Coronary artery (tissue), 2 donors: ENCODE data around the gene PDE2A.

ENCODE experiments used
- DNase-seq: peaks from one replicate; pipeline ENCODE4 v3.0.0-alpha.2; 2017; ENCODE audit warnings: low spot score
- H3K27ac ChIP-seq, 2 donors: fragments of 200-600 bp; sonication (generic); one replicate each; pipeline ENCODE4 v1.5.1; 2016 to 2019
- H3K4me3 ChIP-seq: fragments of 200-600 bp; sonication (generic); 2 replicates; pipeline ENCODE4 v1.5.1; 2016; ENCODE audit warnings: mild to moderate bottlenecking, moderate library complexity
- TF ChIP-seq, protein P1 (sequence below): fragments of 200-600 bp; sonication (generic); IDR thresholded peaks from one replicate; pipeline ENCODE4 v1.5.1; 2019; ENCODE audit warnings: antibody characterized with exemption

Gene PDE2A

GRCh38 chr11:72692498-72693237 lies 18.4 kb upstream of the PDE2A start:
- DNase-seq = no peak
- TF ChIP-seq, protein P1, sequence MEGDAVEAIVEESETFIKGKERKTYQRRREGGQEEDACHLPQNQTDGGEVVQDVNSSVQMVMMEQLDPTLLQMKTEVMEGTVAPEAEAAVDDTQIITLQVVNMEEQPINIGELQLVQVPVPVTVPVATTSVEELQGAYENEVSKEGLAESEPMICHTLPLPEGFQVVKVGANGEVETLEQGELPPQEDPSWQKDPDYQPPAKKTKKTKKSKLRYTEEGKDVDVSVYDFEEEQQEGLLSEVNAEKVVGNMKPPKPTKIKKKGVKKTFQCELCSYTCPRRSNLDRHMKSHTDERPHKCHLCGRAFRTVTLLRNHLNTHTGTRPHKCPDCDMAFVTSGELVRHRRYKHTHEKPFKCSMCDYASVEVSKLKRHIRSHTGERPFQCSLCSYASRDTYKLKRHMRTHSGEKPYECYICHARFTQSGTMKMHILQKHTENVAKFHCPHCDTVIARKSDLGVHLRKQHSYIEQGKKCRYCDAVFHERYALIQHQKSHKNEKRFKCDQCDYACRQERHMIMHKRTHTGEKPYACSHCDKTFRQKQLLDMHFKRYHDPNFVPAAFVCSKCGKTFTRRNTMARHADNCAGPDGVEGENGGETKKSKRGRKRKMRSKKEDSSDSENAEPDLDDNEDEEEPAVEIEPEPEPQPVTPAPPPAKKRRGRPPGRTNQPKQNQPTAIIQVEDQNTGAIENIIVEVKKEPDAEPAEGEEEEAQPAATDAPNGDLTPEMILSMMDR = no peak
- Histone ChIP-seq H3K27ac (no peak overlapping the region), H3K4me3 (no peak overlapping the region)

DNA sequence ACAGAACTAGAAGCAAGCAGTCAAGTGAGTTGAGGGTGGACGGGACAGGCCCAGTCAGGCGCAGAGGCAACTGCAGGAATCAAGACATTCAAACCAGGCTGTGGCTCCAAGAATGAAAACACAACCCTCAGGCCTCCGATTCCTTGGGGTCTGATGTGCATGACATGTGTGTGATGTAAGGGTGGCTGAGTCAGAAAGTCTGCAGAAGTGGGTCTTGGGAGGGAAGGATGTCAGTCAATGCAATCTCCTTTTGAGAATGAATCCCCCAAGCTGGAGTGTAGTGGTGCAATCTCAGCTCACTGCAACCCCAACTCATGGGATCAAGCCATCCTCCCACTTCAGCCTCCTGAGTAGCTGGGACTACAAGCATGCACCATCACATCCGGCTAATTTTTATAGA lies 15.9 kb upstream of the PDE2A start:
- Histone ChIP-seq H3K4me3 (no peak overlapping the region), H3K27ac (no peak overlapping the region)
- TF ChIP-seq, protein P1 = no peak
- no peak for DNase-seq

DNA sequence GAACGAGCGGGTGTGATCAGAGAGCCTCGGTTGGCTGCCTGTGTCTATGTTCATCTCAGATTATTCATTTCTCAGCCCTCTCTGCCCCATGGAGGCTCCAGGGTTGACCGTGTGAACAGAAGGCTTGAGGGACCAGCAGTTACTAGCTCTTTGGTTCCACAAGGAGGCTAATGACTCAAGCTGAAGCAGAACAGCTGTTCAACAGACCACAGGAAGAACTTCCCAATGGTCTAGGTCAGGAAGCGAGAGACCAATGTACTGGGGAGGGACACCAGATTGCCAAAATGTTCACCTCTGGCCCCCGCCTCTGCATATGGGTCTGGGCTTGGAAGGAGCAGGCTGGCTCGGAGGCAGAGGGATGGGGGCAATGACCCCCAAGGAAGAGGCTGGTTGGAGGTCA lies 14.7 kb upstream of the PDE2A start:
- TF ChIP-seq, protein P1 = no peak
- Histone ChIP-seq H3K27ac (no peak overlapping the region), H3K4me3 (no peak overlapping the region)
- DNase-seq = no peak

DNA sequence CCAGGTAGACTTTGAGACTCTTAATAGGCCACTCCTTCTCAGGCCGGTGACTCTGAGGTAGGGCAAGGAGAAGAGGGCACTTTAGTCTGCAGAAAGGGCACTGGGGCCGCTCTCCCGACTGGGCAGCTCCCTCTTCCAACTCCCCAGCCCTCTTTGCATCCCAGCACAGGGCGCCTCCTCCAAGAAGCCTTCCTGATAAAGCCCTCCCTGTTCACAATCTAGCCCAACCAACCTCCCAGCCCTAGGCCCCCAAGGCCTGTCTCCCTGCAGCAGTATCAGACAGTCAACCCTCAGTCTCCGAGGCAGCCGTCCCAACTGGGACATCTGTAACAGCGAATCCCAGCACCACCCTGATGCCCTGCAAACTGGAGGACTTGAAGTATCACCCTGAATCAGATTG lies 14.3 kb upstream of the PDE2A start:
- TF ChIP-seq, protein P1 = no peak
- H3K27ac ChIP-seq = no peak overlapping the region
- DNase-seq = no peak
- no peak overlapping the region for H3K4me3 ChIP-seq

- peak overlapping the region in 1 of 2 donors; percentile 2 for H3K27ac ChIP-seq
- no peak overlapping the region for H3K4me3 ChIP-seq
- no peak for DNase-seq
- TF ChIP-seq, protein P1 = no peak
Observed at GRCh38 chr11:72687326-72687725, 13.1 kb upstream of the PDE2A start.

DNA sequence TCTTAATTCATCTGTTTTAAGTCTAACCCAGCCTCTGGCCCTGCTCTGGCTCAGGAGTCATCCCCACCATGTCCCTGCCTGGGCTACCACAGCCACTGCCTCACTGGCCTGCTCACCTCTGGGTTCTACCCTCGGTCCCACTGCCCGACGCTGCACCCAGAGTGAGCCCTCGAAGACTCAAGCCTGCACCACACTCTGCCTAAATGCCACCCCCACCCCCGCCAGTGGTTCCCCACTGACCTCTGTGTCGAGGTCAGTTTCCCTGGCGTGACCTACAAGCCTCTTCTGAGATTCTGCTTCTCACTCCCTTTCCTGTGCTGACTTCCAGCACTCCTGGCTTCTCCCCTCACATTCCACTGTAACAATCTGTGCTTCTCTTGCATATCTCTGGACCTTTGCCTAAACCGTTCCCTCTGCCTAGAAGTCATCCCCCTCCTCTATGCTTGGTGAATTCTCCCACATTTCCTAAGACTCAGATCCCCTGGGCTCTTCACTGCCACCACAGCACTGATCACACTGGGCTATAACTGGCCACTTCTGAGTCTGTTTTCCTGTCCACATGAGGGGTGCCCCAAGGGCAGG lies 12.5 kb upstream of the PDE2A start:
- TF ChIP-seq, protein P1 = no peak
- no peak for DNase-seq
- H3K27ac ChIP-seq = peak overlapping the region in 1 of 2 donors; percentile 61
- no peak overlapping the region for H3K4me3 ChIP-seq
